GM23338 (cell line): ENCODE measurements around the gene ABHD15. TPM values are rescaled to one million over a fixed set of nuclear protein-coding genes. Genes with fewer than 3 reads are reported as not detected.
A peak's percentile ranks its signal among the peaks of the same experiment; 100 is the strongest.

ENCODE experiments used
- ATAC-seq: fragments of 200-7000 bp; cut with Tn5 transposase; 3 replicates; pipeline ENCODE4 v1.9.1; 2020
- DNase-seq: peaks from one replicate; pipeline ENCODE4 v3.0.0-alpha.2; 2015; ENCODE audit warnings: low spot score
- H2AFZ ChIP-seq: fragments of 200-600 bp; sonication (generic); 2 replicates; pipeline ENCODE4 v1.8.0; 2016; ENCODE audit warnings: antibody characterized with exemption, mild to moderate bottlenecking, moderate library complexity
- H3F3A ChIP-seq: fragments of 200-600 bp; sonication (generic); replicated peaks from 2 replicates; pipeline ENCODE4 v1.8.0; 2017; ENCODE audit warnings: antibody characterized with exemption, mixed run types, low read depth
- H3K27ac ChIP-seq: fragments of 200-600 bp; sonication (generic); 2 replicates; pipeline ENCODE4 v1.6.1; 2016; ENCODE audit warnings: low read depth
- H3K27me3 ChIP-seq: fragments of 200-600 bp; sonication (generic); 2 replicates; pipeline ENCODE4 v1.8.0; 2016; ENCODE audit warnings: mild to moderate bottlenecking, mixed run types, moderate library complexity; ENCODE audit not compliant: insufficient read depth
- H3K36me3 ChIP-seq: fragments of 200-600 bp; sonication (generic); 2 replicates; pipeline ENCODE4 v1.8.0; 2016; ENCODE audit warnings: mild to moderate bottlenecking; ENCODE audit not compliant: insufficient read depth
- H3K4me1 ChIP-seq: fragments of 200-600 bp; sonication (generic); 2 replicates; pipeline ENCODE4 v1.8.0; 2016; ENCODE audit warnings: mild to moderate bottlenecking, moderate library complexity; ENCODE audit not compliant: insufficient read depth
- H3K4me2 ChIP-seq: fragments of 200-600 bp; sonication (generic); 2 replicates; pipeline ENCODE4 v1.7.1; 2017; ENCODE audit warnings: mixed run types
- H3K4me3 ChIP-seq: fragments of 200-600 bp; sonication (generic); 2 replicates; pipeline ENCODE4 v1.6.1; 2016; ENCODE audit warnings: mixed run types
- H3K79me2 ChIP-seq: fragments of 200-600 bp; sonication (generic); replicated peaks from 2 replicates; pipeline ENCODE4 v1.8.0; 2017; ENCODE audit warnings: mild to moderate bottlenecking; ENCODE audit not compliant: insufficient read depth
- H3K9me2 ChIP-seq: fragments of 200-600 bp; sonication (generic); 2 replicates; pipeline ENCODE4 v1.8.0; 2017; ENCODE audit not compliant: insufficient read depth
- H4K20me1 ChIP-seq: fragments of 200-600 bp; sonication (generic); replicated peaks from 2 replicates; pipeline ENCODE4 v1.8.0; 2017; ENCODE audit warnings: mild to moderate bottlenecking; ENCODE audit not compliant: insufficient read depth
- H3K27ac Mint-ChIP-seq: 2 replicates; pipeline ENCODE4 v1.8.0; 2020; ENCODE audit warnings: inconsistent platforms, mild to moderate bottlenecking, moderate library complexity, mixed read lengths
- H3K27me3 Mint-ChIP-seq: 3 replicates; pipeline ENCODE4 v1.8.0; 2022; ENCODE audit warnings: low read depth, mild to moderate bottlenecking, moderate library complexity, mixed read lengths, inconsistent platforms; ENCODE audit not compliant: insufficient read depth, poor library complexity
- H3K36me3 Mint-ChIP-seq: 3 replicates; pipeline ENCODE4 v1.8.0; 2021; ENCODE audit warnings: low read depth, mild to moderate bottlenecking, inconsistent platforms, moderate library complexity, mixed read lengths
- H3K4me1 Mint-ChIP-seq: 3 replicates; pipeline ENCODE4 v1.8.0; 2020; ENCODE audit warnings: mild to moderate bottlenecking, inconsistent platforms, mixed read lengths
- H3K4me3 Mint-ChIP-seq: 3 replicates; pipeline ENCODE4 v1.8.0; 2021; ENCODE audit warnings: moderate library complexity, mild to moderate bottlenecking, inconsistent platforms, mixed read lengths
- H3K9me3 Mint-ChIP-seq: 3 replicates; pipeline ENCODE4 v1.8.0; 2020; ENCODE audit warnings: moderate library complexity, mild to moderate bottlenecking, inconsistent platforms, mixed read lengths
- CREB1 ChIP-seq: fragments of 250-450 bp; sonication (Bioruptor Pico); IDR thresholded peaks from 2 replicates; pipeline ENCODE4 v1.5.0; 2020; ENCODE audit warnings: low read depth, mild to moderate bottlenecking, moderate library complexity
- EZH2 ChIP-seq: fragments of 200-600 bp; sonication (generic); IDR thresholded peaks from one replicate; pipeline ENCODE4 v1.8.0; 2017; ENCODE audit warnings: antibody characterized with exemption, mild to moderate bottlenecking, low read depth; ENCODE audit not compliant: unreplicated experiment
- NANOG ChIP-seq: IDR thresholded peaks from 2 replicates; pipeline ENCODE4 v1.6.1; 2016; ENCODE audit warnings: antibody characterized with exemption, borderline replicate concordance
- polyA plus RNA-seq: library from polyadenylated mRNA; unstranded; fragments of >200 nt; fragmentation: Nextera tagmentation; extraction: Ambion mirVana; gene quantifications from 2 replicates; pipeline ENCODE4 v1.2.1, GENCODE V29; 2016
- total RNA-seq: library from RNA; depleted of rRNA; stranded (reverse); fragments of >200 nt; shearing (Covaris generic); gene quantifications from 2 replicates; pipeline ENCODE4 v1.2.3, GENCODE V29; 2014
- TF ChIP-seq, protein P1 (sequence below): IDR thresholded peaks from one replicate; pipeline ENCODE4 v1.6.1; 2018; ENCODE audit warnings: antibody characterized with exemption; ENCODE audit not compliant: unreplicated experiment
- TF ChIP-seq, protein P2 (sequence below), 2 experiments: fragments of 200-600 bp in 1 of 2; sonication (generic) in 1 of 2; conservative IDR thresholded peaks; 2 replicates each; pipeline versions ENCODE4 v1.5.1 to v1.6.1; 2016 to 2017; ENCODE audit warnings: antibody characterized with exemption in 2 of 2, low read depth in 2 of 2, mild to moderate bottlenecking in 2 of 2, moderate library complexity in 1 of 2
- TF ChIP-seq, protein P3 (sequence below): fragments of 250-450 bp; sonication (Bioruptor Pico); IDR thresholded peaks from 2 replicates; pipeline ENCODE4 v1.5.0; 2020; ENCODE audit warnings: mild to moderate bottlenecking, moderate library complexity

The ABHD15 gene
- total and polyA plus RNA-seq, 2 experiments from 2014 or later = 0.27 to 2.5 TPM

DNA sequence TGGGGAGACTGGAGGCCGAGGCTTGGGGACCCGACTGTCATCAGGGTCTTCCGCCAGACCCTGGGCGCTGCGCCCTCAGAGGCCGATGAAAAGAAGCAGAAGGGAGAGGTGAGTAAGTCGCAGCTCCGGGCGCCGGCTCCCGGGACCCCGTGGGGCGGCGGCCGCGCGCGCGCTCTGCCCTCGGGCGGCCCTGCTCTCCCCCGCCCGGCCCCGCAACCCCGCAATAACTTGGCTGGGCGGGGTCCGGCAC, 392 bp upstream of the ABHD15 start (continued):
- TF ChIP-seq, protein P1, sequence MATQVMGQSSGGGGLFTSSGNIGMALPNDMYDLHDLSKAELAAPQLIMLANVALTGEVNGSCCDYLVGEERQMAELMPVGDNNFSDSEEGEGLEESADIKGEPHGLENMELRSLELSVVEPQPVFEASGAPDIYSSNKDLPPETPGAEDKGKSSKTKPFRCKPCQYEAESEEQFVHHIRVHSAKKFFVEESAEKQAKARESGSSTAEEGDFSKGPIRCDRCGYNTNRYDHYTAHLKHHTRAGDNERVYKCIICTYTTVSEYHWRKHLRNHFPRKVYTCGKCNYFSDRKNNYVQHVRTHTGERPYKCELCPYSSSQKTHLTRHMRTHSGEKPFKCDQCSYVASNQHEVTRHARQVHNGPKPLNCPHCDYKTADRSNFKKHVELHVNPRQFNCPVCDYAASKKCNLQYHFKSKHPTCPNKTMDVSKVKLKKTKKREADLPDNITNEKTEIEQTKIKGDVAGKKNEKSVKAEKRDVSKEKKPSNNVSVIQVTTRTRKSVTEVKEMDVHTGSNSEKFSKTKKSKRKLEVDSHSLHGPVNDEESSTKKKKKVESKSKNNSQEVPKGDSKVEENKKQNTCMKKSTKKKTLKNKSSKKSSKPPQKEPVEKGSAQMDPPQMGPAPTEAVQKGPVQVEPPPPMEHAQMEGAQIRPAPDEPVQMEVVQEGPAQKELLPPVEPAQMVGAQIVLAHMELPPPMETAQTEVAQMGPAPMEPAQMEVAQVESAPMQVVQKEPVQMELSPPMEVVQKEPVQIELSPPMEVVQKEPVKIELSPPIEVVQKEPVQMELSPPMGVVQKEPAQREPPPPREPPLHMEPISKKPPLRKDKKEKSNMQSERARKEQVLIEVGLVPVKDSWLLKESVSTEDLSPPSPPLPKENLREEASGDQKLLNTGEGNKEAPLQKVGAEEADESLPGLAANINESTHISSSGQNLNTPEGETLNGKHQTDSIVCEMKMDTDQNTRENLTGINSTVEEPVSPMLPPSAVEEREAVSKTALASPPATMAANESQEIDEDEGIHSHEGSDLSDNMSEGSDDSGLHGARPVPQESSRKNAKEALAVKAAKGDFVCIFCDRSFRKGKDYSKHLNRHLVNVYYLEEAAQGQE = no peak
- TF ChIP-seq NANOG = no peak
- TF ChIP-seq, protein P2, sequence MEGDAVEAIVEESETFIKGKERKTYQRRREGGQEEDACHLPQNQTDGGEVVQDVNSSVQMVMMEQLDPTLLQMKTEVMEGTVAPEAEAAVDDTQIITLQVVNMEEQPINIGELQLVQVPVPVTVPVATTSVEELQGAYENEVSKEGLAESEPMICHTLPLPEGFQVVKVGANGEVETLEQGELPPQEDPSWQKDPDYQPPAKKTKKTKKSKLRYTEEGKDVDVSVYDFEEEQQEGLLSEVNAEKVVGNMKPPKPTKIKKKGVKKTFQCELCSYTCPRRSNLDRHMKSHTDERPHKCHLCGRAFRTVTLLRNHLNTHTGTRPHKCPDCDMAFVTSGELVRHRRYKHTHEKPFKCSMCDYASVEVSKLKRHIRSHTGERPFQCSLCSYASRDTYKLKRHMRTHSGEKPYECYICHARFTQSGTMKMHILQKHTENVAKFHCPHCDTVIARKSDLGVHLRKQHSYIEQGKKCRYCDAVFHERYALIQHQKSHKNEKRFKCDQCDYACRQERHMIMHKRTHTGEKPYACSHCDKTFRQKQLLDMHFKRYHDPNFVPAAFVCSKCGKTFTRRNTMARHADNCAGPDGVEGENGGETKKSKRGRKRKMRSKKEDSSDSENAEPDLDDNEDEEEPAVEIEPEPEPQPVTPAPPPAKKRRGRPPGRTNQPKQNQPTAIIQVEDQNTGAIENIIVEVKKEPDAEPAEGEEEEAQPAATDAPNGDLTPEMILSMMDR (conservative IDR thresholded peaks at IDR 0.05; ENCODE audit: low read depth in 2 of 2) = no peak

DNA sequence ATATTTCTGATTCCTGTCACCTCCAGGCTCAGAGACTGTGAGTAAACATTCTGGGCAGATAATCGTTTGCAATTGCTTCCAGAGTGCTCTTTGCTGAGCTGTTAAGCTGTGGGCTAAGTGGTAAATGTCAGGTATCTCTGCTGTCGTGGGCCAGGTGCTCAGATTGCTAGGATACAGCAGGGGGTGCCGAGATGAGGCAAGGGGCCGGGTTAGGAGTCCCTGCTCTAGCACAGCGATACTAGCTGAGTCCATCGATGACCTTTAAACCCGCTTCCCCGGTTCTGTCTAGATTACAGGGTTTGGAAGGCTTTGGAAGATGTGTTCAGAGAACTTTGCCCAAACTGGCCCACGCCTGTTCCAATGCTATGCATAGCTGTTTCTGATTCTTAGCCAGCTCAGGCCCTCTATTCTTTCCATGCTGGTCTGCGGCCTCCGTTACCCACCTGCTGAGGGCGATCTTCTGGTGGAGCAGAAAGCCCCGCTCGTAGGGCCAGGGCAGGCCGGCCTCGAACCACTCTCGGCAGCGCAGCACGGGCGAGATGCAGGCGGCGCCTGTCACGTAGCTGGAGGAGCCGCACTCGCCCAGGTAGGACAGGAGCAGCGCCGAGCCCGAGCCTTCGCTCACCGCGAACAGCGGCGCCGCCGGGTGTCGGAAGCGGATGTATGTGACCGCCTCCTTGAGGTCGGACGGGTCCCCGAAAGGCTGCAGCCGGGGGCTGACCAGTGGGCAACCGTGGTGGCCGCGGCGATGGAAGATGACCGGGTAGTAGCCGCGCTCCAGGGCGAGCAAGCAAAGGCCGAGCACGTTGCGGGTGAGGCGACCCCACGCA, 979 bp downstream of the ABHD15 start:
- H3K4me1 ChIP-seq = peaks cover 11% of the 10 kb centered on the region
- Mint-ChIP-seq H3K36me3 (peaks cover 5% of the 10 kb centered on the region; the same call in 1 of the 3 replicates), H3K27ac (no peak overlapping the region), H3K4me1 (peaks cover 10% of the 10 kb centered on the region), H3K4me3 (peak overlapping the region; percentile 75), H3K9me3 (no peaks in the 10 kb centered on the region), H3K27me3 (peaks cover 46% of the 10 kb centered on the region)
- H3K4me3 ChIP-seq = peak overlapping the region; percentile 87
- ATAC-seq = peak; percentile 42
- H4K20me1 ChIP-seq = peaks cover 8% of the 10 kb centered on the region
- peak overlapping the region; percentile 97 for H2AFZ ChIP-seq
- peak; percentile 82 for DNase-seq
- H3K9me2 ChIP-seq = no peaks in the 10 kb centered on the region
- H3K27ac ChIP-seq = no peak overlapping the region
- H3F3A ChIP-seq = peaks cover 16% of the 10 kb centered on the region
- TF ChIP-seq NANOG = no peak
- 0 out of 2 replicates have a peak, but pooled peaks have one; percentile 23 for TF ChIP-seq CREB1
- TF ChIP-seq, protein P2 (conservative IDR thresholded peaks at IDR 0.05; ENCODE audit: low read depth in 2 of 2) = peak; percentile 20 to 37
- TF ChIP-seq EZH2 = peak; percentile 57
- TF ChIP-seq, protein P3, sequence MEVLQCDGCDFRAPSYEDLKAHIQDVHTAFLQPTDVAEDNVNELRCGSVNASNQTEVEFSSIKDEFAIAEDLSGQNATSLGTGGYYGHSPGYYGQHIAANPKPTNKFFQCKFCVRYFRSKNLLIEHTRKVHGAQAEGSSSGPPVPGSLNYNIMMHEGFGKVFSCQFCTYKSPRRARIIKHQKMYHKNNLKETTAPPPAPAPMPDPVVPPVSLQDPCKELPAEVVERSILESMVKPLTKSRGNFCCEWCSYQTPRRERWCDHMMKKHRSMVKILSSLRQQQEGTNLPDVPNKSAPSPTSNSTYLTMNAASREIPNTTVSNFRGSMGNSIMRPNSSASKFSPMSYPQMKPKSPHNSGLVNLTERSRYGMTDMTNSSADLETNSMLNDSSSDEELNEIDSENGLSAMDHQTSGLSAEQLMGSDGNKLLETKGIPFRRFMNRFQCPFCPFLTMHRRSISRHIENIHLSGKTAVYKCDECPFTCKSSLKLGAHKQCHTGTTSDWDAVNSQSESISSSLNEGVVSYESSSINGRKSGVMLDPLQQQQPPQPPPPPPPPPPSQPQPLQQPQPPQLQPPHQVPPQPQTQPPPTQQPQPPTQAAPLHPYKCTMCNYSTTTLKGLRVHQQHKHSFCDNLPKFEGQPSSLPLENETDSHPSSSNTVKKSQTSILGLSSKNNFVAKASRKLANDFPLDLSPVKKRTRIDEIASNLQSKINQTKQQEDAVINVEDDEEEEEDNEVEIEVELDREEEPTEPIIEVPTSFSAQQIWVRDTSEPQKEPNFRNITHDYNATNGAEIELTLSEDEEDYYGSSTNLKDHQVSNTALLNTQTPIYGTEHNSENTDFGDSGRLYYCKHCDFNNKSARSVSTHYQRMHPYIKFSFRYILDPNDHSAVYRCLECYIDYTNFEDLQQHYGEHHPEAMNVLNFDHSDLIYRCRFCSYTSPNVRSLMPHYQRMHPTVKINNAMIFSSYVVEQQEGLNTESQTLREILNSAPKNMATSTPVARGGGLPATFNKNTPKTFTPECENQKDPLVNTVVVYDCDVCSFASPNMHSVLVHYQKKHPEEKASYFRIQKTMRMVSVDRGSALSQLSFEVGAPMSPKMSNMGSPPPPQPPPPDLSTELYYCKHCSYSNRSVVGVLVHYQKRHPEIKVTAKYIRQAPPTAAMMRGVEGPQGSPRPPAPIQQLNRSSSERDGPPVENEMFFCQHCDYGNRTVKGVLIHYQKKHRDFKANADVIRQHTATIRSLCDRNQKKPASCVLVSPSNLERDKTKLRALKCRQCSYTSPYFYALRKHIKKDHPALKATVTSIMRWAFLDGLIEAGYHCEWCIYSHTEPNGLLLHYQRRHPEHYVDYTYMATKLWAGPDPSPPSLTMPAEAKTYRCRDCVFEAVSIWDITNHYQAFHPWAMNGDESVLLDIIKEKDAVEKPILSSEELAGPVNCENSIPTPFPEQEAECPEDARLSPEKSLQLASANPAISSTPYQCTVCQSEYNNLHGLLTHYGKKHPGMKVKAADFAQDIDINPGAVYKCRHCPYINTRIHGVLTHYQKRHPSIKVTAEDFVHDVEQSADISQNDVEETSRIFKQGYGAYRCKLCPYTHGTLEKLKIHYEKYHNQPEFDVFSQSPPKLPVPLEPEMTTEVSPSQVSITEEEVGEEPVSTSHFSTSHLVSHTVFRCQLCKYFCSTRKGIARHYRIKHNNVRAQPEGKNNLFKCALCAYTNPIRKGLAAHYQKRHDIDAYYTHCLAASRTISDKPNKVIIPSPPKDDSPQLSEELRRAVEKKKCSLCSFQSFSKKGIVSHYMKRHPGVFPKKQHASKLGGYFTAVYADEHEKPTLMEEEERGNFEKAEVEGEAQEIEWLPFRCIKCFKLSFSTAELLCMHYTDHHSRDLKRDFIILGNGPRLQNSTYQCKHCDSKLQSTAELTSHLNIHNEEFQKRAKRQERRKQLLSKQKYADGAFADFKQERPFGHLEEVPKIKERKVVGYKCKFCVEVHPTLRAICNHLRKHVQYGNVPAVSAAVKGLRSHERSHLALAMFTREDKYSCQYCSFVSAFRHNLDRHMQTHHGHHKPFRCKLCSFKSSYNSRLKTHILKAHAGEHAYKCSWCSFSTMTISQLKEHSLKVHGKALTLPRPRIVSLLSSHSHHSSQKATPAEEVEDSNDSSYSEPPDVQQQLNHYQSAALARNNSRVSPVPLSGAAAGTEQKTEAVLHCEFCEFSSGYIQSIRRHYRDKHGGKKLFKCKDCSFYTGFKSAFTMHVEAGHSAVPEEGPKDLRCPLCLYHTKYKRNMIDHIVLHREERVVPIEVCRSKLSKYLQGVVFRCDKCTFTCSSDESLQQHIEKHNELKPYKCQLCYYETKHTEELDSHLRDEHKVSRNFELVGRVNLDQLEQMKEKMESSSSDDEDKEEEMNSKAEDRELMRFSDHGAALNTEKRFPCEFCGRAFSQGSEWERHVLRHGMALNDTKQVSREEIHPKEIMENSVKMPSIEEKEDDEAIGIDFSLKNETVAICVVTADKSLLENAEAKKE = no peak
- H3K36me3 ChIP-seq = no peaks in the 10 kb centered on the region
- H3K4me2 ChIP-seq = peak overlapping the region; percentile 96
- no peaks in the 10 kb centered on the region for H3K79me2 ChIP-seq
- H3K27me3 ChIP-seq = peaks cover 48% of the 10 kb centered on the region
